ENCODE results near the gene CCZ1.
"Not testable (repeated sequence)": the region's sequence is repeated elsewhere in the genome, so short reads cannot be mapped to it uniquely, and the experiment has no call there.

The CCZ1 gene

GRCh38 chr7:5898480-5899224, at the start of gene CCZ1:
Gene CCZ1 (plus strand): TSS chr7:5898733. CDS start chr7:5898800, 67 bp downstream.
- DNase-seq (ENCODE audit: low spot score), result peak; percentile 40

- DNase-seq (ENCODE audit: low spot score), result no peak
Observed at GRCh38 chr7:5850944-5851343, 47.6 kb upstream of the CCZ1 start.

- no peak for DNase-seq (ENCODE audit: low spot score)
Observed at GRCh38 chr7:5854738-5855137, 43.8 kb upstream of the CCZ1 start.

GRCh38 chr7:5857041-5857575, 41.4 kb upstream of the CCZ1 start:
- DNase-seq (ENCODE audit: low spot score), result not testable (repeated sequence)

- not testable (repeated sequence) for DNase-seq (ENCODE audit: low spot score)
Observed at GRCh38 chr7:5858494-5858893, 40.0 kb upstream of the CCZ1 start.

- DNase-seq (ENCODE audit: low spot score), result not testable (repeated sequence)
Observed at GRCh38 chr7:5861281-5861680, 37.3 kb upstream of the CCZ1 start.

GRCh38 chr7:5862753-5863366, 35.7 kb upstream of the CCZ1 start:
- DNase-seq (ENCODE audit: low spot score), result not testable (repeated sequence)

- DNase-seq (ENCODE audit: low spot score), result not testable (repeated sequence)
Observed at GRCh38 chr7:5865279-5865931, 33.1 kb upstream of the CCZ1 start.

GRCh38 chr7:5867060-5867459, 31.5 kb upstream of the CCZ1 start:
- no peak for DNase-seq (ENCODE audit: low spot score)

GRCh38 chr7:5868928-5869341, 29.6 kb upstream of the CCZ1 start:
- not testable (repeated sequence) for DNase-seq (ENCODE audit: low spot score)

GRCh38 chr7:5869691-5870090, 28.8 kb upstream of the CCZ1 start:
- no peak for DNase-seq (ENCODE audit: low spot score)

- DNase-seq (ENCODE audit: low spot score), result peak; percentile 26
Observed at GRCh38 chr7:5870311-5870710, 28.2 kb upstream of the CCZ1 start.

GRCh38 chr7:5872326-5872725, 26.2 kb upstream of the CCZ1 start:
- peak; percentile 58 for DNase-seq (ENCODE audit: low spot score)

GRCh38 chr7:5879591-5879990, 18.9 kb upstream of the CCZ1 start:
- DNase-seq (ENCODE audit: low spot score), result not testable (repeated sequence)

- peak; percentile 58 for DNase-seq (ENCODE audit: low spot score)
Observed at GRCh38 chr7:5880106-5880505, 18.4 kb upstream of the CCZ1 start.

- not testable (repeated sequence) for DNase-seq (ENCODE audit: low spot score)
Observed at GRCh38 chr7:5884431-5884830, 14.1 kb upstream of the CCZ1 start.

GRCh38 chr7:5888021-5888420, 10.5 kb upstream of the CCZ1 start:
- not testable (repeated sequence) for DNase-seq (ENCODE audit: low spot score)

- DNase-seq (ENCODE audit: low spot score), result not testable (repeated sequence)
Observed at GRCh38 chr7:5890244-5890643, 8.3 kb upstream of the CCZ1 start.

- no peak for DNase-seq (ENCODE audit: low spot score)
Observed at GRCh38 chr7:5892498-5892897, 6.0 kb upstream of the CCZ1 start.

GRCh38 chr7:5897369-5897919, 1.1 kb upstream of the CCZ1 start:
- peak; percentile 58 for DNase-seq (ENCODE audit: low spot score)

GRCh38 chr7:5903002-5903401, 4.5 kb downstream of the CCZ1 start:
- DNase-seq (ENCODE audit: low spot score), result not testable (repeated sequence)

- not testable (repeated sequence) for DNase-seq (ENCODE audit: low spot score)
Observed at GRCh38 chr7:5904726-5905125, 6.2 kb downstream of the CCZ1 start.

Data from putamen (tissue), 1 donor.